HEK293T (cell line): ENCODE results near the gene ZNF764.

Experiments
- CTCF ChIA-PET: fragments of 350-600 bp; formaldehyde crosslinking; extraction: SDS; loops from one replicate; lab custom pipeline; 2021; ENCODE audit warnings: antibody characterized with exemption, inconsistent platforms; lab: Yijun Ruan, JAX
- POLR2A ChIA-PET: fragments of 350-600 bp; formaldehyde crosslinking; extraction: SDS; loops from one replicate; lab custom pipeline; 2020; ENCODE audit warnings: antibody characterized with exemption, inconsistent platforms; lab: Yijun Ruan, JAX
- DNase-seq: peaks from one replicate; pipeline ENCODE4 v3.0.0; 2012; ENCODE audit warnings: mixed read lengths; ENCODE audit errors: extremely low spot score
- ARNT ChIP-seq: fragments of 450-650 bp; IDR thresholded peaks from 2 replicates; pipeline ENCODE4 v1.6.1; 2017; ENCODE audit warnings: mild to moderate bottlenecking
- CTBP1 ChIP-seq: fragments of 450-650 bp; IDR thresholded peaks from 2 replicates; pipeline ENCODE4 v1.6.1; 2016; ENCODE audit warnings: borderline replicate concordance
- ELF4 ChIP-seq: fragments of 450-650 bp; IDR thresholded peaks from 2 replicates; pipeline ENCODE4 v1.6.1; 2017; ENCODE audit warnings: antibody characterized with exemption
- FOXA1 ChIP-seq: fragments of 450-650 bp; IDR thresholded peaks from 2 replicates; pipeline ENCODE4 v1.6.1; 2016; ENCODE audit warnings: mild to moderate bottlenecking
- FOXK2 ChIP-seq: fragments of 450-650 bp; IDR thresholded peaks from 2 replicates; pipeline ENCODE4 v1.6.1; 2016; ENCODE audit warnings: mild to moderate bottlenecking
- FOXM1 ChIP-seq: fragments of 450-650 bp; IDR thresholded peaks from 2 replicates; pipeline ENCODE4 v1.6.1; 2017; ENCODE audit warnings: mild to moderate bottlenecking, borderline replicate concordance
- HDGF ChIP-seq: fragments of 450-650 bp; IDR thresholded peaks from 2 replicates; pipeline ENCODE4 v1.6.1; 2017; ENCODE audit warnings: antibody characterized with exemption, borderline replicate concordance
- L3MBTL2 ChIP-seq: fragments of 450-650 bp; conservative IDR thresholded peaks from 2 replicates; pipeline ENCODE4 v1.6.1; 2016; ENCODE audit warnings: mild to moderate bottlenecking
- LEF1 ChIP-seq: fragments of 450-650 bp; IDR thresholded peaks from 2 replicates; pipeline ENCODE4 v1.6.1; 2017; ENCODE audit warnings: mild to moderate bottlenecking, borderline replicate concordance
- NFRKB ChIP-seq: fragments of 450-650 bp; IDR thresholded peaks from 2 replicates; pipeline ENCODE4 v1.6.1; 2016; ENCODE audit warnings: mild to moderate bottlenecking, moderate library complexity
- PKNOX1 ChIP-seq: fragments of 450-650 bp; IDR thresholded peaks from 2 replicates; pipeline ENCODE4 v1.6.1; 2016
- SP1 ChIP-seq: fragments of 450-650 bp; IDR thresholded peaks from 2 replicates; pipeline ENCODE4 v1.6.1; 2017
- SUZ12 ChIP-seq: fragments of 450-650 bp; IDR thresholded peaks from 2 replicates; pipeline ENCODE4 v1.6.1; 2016; ENCODE audit warnings: mild to moderate bottlenecking
- TARDBP ChIP-seq: fragments of 450-650 bp; IDR thresholded peaks from 2 replicates; pipeline ENCODE4 v1.6.1; 2016
- ZNF384 ChIP-seq: fragments of 450-650 bp; IDR thresholded peaks from 2 replicates; pipeline ENCODE4 v1.6.1; 2016

The ZNF764 gene

GRCh38 chr16:30530163-30531037 lies 27.8 kb downstream of the ZNF764 start:
- ChIA-PET POLR2A (interaction anchor here (0.6 to 7.2 kb wide), 16 partner anchors 11 to 128 kb away, joined by 3 to 49 read pairs (median 4); partner anchors contain the start of genes DCTPP1, FBRS, SEPHS2 and ZNF688), CTCF (no interaction called here)
- no peak for TF ChIP-seq CTBP1

GRCh38 chr16:30528799-30529457 lies 29.2 kb downstream of the ZNF764 start:
- no peak for TF ChIP-seq ZNF384
- ChIA-PET CTCF (interaction anchor here (0.5 to 1.4 kb wide), 4 partner anchors 69 to 117 kb away, joined by 3 to 5 read pairs (median 4); no protein-coding TSS in a partner anchor), POLR2A (interaction anchor here (0.6 to 7.2 kb wide), 12 partner anchors 10 to 105 kb away, joined by 3 to 49 read pairs (median 4); partner anchors contain the start of genes DCTPP1, SEPHS2, ZNF688 and ZNF689)
- DNase-seq: no peak

More at GRCh38 chr16:30530163-30531037, 27.8 kb downstream of the ZNF764 start:
- DNase-seq: no peak

- ChIA-PET CTCF (interaction anchor here (0.8 to 1.3 kb wide), 4 partner anchors 8 to 98 kb away, joined by 3 to 7 read pairs (median 4); partner anchors contain the start of genes DCTPP1 and ZNF747), POLR2A (interaction anchor here (0.7 to 7.2 kb wide), 28 partner anchors 8 to 185 kb away, joined by 3 to 49 read pairs (median 4); partner anchors contain the start of genes CD2BP2, DCTPP1, FBRS and SEPHS2)
- no peak for DNase-seq
- TF ChIP-seq NFRKB (no peak), HDGF (0 out of 2 replicates have a peak, but pooled peaks have one; percentile 2), L3MBTL2 (peak; percentile 76)
Measured at GRCh38 chr16:30527635-30528178, 30.5 kb downstream of the ZNF764 start.

- ChIA-PET CTCF (interaction anchor here (0.6 to 0.9 kb wide), 3 partner anchors 8 to 1641 kb away, joined by 3 to 7 read pairs (median 3); partner anchors contain the start of genes DCTPP1 and ZNF747), POLR2A (interaction anchor here (0.6 to 7.2 kb wide), 25 partner anchors 9 to 184 kb away, joined by 3 to 49 read pairs (median 4); partner anchors contain the start of genes CD2BP2, DCTPP1, FBRS and SRCAP)
- TF ChIP-seq ARNT: no peak
- TF ChIP-seq NFRKB: no peak
- TF ChIP-seq HDGF: peak; percentile 98; the same call in 1 of the 2 replicates
- no peak for TF ChIP-seq CTBP1
- TF ChIP-seq PKNOX1: peak; percentile 71; the same call in 1 of the 2 replicates
- TF ChIP-seq ELF4: 0 out of 2 replicates have a peak, but pooled peaks have one; percentile 37
- no peak for TF ChIP-seq TARDBP
- no peak for TF ChIP-seq SUZ12
- TF ChIP-seq ZNF384: no peak
- no peak; the same call in 1 of the 2 replicates for TF ChIP-seq L3MBTL2
- TF ChIP-seq FOXA1: no peak
- no peak for TF ChIP-seq FOXK2
- TF ChIP-seq LEF1: no peak
- peak; percentile 99 for DNase-seq
Measured at GRCh38 chr16:30526823-30527634, 31.1 kb downstream of the ZNF764 start.

GRCh38 chr16:30526137-30526822 lies 31.9 kb downstream of the ZNF764 start, which contains the start of gene ZNF768:
Gene ZNF768, minus strand, starts transcription at chr16:30526566. Its CDS starts 153 bp downstream, at chr16:30526413.
- TF ChIP-seq CTBP1 (no peak), L3MBTL2 (no peak), FOXM1 (peak; percentile 62; the same call in 1 of the 2 replicates), FOXA1 (no peak), SUZ12 (no peak), LEF1 (peak; percentile 53; the same call in 1 of the 2 replicates), NFRKB (no peak), PKNOX1 (no peak), ELF4 (no peak), ZNF384 (no peak), SP1 (no peak), TARDBP (no peak), HDGF (no peak), FOXK2 (no peak)
- peak; percentile 80 for DNase-seq
- CTCF ChIA-PET: interaction anchor here (0.8 to 0.9 kb wide), 4 partner anchors 9 to 415 kb away, joined by 3 to 7 read pairs (median 4); partner anchors contain the start of genes DCTPP1 and ZNF747
- POLR2A ChIA-PET: interaction anchor here (1.0 to 7.2 kb wide), 22 partner anchors 8 to 184 kb away, joined by 3 to 49 read pairs (median 6); partner anchors contain the start of genes DCTPP1, FBRS, SEPHS2 and ZNF688
